Activated T-cell treated with anti-CD3 and anti-CD28 coated beads for 24 hours (primary cell): ENCODE data around the gene MACROD2.

Experiments
- DNase-seq: peaks from one replicate; pipeline ENCODE4 v3.0.0-alpha.2; 2020; ENCODE audit warnings: low read depth

The MACROD2 gene

DNA sequence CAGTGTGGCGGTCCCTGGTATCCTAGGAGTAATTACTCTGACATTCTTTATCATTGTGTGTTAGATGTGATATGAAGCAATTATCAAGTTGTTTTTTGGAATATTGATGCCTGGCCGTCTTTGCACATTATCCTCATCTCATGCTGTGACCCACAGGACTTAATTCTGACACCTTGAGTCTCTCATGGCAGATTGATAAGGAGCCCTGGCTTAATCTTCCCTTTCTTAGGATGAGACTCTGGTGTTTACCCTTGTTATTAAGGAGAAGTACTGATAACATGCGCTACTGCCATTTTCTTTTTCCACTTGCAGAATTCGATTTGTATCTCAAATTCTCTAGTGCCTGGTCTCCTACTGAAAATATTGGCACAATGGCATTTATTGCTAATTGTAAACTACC, 1597.8 kb downstream of the MACROD2 start:
- no peak for DNase-seq

DNA sequence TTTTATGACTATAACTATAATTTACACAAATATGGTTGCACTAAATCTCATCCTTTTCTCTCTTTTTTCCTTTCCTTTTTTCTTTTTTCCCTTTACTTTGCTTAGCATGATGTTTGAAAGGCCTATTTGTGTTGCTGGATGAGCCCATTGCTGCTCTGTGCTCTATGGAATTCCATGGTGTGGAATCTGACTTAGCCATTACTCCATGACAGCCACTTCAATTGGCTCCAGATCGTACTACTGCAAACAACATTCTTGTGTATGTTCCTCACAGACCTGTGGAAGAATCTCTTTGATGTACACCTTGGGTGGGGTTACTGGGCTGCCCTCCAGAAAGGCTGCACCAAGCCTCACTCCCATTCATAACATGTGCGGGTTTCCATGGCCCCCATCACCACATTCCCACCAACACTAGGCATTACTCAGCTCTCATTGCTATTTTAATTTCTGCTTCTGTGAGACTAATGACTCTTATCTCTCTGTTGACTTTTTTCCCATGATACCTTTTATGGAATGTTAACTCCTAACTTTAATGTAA, 1598.9 kb downstream of the MACROD2 start:
- DNase-seq = no peak

DNA sequence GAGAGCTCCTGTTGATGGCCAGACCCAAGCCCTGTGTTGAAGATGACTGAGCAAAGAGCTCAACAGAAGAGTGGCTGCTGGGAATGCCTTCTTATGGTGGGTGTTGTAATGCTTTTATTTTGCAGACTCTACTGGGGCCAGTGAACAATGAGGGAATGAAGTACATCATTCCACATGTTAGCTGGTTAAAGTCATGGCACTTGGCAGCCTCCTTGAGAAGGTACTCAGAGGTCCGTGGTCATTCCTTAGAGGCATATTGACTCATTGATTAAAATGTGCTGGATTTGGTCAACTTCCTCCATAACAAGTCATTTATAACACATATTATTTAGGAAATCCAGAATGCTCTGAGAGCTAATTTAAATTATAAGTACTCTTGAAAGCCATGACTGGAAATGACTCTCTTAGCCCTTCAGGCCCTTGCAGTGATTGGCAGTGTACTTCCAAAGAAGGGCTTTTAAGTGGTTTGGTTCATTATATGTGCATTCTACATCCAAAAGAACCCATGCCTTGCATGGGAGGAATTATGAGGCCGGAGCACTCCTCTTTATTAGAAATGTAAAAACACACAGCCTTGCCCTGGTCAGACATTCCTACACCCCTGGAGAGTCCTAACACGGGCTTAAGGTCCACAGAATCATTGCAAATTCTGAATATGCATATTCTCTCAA, 1601.0 kb downstream of the MACROD2 start:
- DNase-seq = no peak

DNA sequence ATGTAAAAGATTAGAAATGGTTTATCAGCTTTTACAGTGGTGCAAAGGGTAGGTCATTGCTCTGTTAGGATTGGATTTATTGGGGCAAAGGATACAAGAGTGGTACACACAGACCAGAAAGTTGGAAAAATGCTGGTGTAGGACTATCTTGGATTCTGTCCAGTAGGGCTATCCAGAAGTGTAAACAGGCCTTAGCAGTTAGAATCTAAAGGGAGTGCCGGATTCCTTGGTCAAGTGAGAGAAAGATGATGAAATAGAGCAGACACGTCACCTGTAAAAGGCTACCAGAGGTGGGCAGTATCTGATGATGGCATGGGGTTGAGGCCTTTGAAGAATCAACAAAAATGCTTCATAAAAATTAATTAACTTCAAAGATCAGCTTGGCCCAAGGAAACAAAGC, 1602.0 kb downstream of the MACROD2 start:
- DNase-seq = no peak

DNA sequence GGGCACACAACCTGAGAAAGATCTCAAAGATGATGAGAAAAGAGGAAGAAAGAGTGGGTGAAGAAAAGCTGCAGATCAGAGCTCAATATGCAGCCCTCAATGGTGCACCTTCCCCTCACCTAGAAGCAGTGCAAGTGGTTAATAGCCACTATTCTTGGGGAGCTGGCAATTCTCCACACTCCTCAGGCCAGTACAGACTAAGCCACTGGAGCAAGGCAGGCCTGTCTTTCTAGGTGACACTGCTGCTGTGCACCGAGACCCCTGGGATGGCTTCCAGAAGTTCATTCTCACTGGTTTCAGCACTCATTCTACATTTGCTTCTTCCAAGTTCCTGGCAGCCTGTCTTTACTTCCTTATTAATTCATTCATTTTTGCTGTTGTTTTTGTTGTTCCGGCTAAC, 1604.6 kb downstream of the MACROD2 start:
- no peak for DNase-seq

DNA sequence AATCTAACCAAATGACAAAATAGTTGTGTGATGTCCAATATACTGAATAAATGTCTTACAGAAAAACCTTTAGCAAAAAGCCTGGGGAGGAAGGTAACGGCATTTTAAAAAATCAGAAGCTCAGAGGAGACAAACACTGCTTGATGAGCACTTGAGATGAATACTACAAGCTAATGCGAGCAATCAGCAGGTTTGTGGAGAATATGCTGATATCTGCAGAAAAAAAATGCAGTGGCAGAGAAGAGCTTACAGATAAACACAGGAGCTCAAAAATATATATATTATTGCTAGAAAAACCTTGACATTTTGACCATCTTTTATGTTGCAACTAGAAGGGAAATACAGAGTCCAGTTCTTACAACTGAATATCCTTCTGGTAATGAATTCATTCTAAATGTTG, 1605.2 kb downstream of the MACROD2 start:
- no peak for DNase-seq

DNA sequence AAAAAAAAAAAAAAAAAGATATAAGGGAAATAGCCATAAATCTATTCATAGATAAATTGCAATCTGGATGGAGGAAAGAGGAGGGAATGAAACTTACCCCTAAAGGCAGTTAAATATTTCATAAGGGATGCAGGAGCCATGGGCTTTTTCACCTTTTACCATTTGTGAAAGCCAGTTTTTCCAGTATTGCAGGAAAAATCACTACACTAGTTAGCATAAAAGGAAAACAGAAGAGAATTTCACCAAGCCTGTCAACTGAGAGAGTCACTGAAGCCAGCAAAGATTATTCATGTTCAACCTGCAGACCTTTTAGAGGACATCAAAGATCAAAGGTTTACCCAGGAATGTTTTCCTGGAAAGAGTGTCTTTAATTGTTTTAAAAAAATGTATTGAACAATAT, 1608.2 kb downstream of the MACROD2 start:
- no peak for DNase-seq

DNA sequence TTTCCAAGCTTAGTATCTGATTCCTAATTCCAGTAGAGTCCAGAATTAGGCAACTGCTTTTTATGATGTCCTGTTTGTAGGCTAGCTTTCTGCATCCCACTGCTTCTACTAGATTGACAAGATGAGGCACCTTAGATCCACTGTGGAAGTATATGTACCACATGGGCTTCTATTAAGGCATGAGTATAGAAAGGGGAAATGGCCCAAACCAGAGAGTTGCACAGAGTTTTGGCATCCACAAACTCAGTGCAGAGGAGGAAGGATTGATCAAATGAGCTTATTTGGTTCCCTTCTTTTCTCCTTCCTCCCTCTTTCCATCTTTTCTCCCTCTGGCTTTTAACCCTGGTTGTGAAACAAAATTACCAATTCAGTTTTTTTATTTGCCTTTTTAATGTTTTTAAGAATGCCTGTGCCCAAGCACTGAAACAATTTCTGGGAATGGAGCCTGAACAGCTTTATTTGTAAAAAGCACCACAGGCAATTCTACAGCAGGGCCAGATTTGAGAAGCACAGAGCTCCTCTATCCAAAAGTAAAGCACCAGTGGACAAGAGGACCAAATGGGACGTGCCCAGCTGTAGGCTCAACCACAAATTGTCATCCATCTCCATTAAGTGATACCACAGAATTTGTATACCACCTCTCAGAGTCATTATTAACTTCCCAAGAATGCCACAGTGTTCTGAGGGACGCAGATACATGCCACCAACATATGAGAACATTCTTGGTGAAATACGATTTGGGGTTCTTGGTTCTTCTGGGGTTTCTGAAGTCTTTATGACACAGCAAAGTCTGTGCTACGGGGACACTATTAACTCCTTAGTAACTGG, 1608.9 kb downstream of the MACROD2 start:
- DNase-seq = no peak

DNA sequence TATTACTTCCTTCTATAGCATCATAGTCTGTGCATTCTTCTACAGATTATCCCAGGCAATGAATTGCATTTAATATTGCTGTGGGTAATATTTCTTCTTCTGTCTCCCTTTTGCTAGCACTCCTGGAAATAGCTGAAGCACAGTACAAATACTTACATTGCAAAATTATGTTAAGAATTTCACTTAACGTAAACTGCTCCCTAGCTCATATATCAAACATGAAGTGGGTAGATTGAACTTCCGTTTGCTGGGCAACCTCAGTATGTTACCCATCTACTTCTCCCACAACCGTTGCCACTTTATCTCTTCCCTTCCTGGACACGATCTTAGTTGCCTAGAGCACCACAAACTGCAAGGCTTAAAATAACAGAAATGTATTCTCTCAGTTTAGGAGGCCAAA, 1614.6 kb downstream of the MACROD2 start:
- DNase-seq = no peak

DNA sequence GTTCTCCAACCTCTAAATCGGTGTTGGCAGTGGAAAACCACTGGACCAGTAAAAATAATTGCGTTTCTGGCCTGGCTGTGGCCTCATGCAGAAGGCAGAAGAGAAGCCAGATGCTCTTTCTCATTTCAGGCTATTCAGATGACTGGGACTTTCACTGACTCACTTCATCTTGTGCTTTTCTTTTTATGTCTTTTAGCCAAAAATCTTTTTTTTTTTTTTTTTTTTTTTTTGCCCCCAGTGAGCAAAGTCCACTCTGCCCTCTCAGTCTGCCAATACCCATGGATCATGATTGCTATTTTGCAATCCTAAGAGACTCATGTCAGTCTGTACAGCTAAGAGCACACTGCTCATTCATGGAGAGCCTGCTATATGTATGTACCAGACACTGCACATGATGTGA, 1615.5 kb downstream of the MACROD2 start:
- DNase-seq = no peak

DNA sequence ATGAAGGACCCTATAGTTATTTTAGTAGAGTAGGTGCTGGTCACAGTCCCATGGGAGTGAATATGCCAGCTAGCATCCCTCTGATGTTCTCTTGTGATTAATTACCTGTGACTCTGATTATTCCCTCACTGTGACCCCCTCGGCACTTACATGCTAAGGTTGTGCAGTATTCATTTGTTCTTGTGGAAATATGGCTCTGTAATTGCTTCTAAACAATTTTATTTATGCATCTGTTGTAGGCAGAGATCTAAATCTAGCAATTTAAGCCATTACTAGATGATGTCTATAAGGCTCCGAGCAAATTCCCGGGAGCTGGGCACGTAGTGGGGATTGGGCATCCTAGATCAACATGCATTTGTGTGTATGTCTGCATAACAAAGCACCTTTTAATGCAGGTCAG, 1616.2 kb downstream of the MACROD2 start:
- no peak for DNase-seq

DNA sequence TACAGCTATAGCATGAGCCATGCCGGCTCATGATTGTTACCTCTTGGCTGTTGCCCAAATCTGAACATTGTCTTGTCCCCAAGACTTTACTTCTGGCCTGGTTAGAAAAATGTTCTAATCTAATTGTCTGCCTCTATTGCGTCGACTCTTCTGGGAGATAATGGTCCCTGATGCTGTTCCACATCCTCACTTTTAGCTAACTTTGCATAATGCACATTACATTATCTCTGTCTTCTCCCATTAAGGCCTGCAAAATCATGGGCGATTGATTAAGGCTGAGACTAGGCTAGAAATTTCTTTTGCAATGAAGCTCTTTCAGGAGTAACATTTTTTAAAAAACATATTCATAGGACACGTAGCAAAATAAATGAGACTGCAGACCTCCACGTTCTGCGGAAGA, 1616.9 kb downstream of the MACROD2 start:
- DNase-seq = no peak

DNA sequence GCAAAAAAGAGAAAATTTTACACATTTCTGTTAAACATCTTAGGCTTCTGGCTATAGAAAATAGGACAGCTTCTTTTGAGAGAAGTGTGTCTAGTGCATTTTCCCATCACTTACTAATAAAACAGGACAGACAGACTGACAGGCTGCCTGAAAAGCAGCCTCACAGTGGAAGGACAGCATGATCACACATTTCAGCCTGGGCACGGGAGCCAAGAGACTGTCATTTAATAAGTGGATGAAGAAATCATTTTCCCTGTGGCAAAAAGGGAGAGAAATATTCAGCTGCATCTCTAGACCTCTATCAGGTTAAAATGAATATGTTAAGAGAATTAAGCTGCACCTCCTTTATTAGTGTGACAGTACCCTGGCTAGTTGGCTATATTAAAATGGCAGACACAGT, 1617.5 kb downstream of the MACROD2 start:
- DNase-seq = no peak

DNA sequence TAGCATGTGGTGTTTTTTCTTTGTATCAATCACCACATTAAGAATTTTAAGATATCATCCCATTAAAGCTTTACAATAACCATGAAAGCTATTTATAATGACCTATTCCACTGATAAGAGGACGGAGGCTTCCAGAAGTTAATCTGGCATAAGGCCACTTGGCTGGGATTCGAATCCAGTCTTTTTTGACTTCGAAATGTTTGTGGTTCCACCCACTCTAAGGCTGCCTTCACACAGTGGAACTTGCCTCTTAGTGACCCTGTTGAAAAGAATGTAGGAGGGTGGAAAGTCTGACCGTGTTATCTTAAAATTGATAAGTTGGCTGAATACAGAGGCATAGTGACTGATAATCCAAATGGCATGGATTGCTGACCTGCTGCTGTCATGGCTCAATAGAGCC, 1618.2 kb downstream of the MACROD2 start:
- DNase-seq = no peak

DNA sequence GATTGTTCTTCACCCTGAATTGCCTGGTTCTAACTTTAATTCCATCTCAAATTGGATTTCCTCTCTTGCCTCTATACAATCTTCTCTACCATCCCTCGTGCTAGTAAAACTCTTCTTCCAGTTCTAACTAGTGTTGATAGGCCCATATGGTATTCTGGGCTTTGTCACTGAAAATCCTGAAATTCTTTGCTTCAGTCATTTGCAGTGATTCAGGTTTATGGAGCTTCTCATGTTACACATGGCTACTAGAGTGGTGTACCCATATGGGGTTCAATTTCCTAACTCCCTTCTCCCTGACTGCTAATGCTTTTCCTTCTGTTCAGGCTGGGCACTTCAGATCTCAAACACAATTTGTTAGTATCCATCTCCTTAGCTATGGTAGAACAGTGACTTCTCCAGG, 1621.3 kb downstream of the MACROD2 start:
- no peak for DNase-seq

DNA sequence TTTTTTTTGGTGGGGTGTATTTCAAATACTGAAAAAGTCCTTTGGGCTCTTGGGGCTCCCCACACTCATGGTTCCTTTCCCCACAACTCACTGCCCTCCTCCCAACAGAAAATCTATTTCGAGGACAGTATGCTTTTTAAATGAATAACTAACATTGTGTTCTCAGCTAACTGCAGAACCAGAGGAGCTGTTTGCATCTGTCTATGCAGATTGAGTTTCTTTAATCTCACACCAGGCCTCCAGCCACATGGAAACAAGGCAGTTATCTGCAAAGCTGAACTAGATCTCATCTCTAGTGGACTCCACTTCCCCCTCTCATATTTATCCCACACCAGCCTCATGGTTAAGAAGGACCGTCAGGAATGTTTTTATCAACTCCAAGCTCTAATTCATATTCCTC, 1622.8 kb downstream of the MACROD2 start:
- no peak for DNase-seq

DNA sequence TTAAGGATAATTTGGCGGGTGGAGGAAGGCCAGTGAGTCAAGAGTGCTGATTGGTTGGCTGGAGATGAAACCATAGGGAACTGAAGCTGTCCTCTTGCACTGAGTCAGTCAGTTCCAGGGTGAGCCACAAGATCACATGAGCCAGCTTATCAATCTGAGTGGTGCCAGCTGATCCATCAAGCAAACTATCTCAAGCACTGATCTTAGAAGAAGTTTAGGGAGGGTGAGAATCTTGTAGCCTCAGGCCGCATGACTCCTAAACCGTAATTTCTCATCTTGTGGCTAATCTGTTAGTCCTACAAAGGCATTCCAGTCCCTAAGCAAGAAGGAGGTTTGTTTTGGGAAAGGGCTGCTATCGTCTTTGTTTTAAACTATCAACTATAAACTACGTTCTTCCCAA, 1623.6 kb downstream of the MACROD2 start:
- no peak for DNase-seq

DNA sequence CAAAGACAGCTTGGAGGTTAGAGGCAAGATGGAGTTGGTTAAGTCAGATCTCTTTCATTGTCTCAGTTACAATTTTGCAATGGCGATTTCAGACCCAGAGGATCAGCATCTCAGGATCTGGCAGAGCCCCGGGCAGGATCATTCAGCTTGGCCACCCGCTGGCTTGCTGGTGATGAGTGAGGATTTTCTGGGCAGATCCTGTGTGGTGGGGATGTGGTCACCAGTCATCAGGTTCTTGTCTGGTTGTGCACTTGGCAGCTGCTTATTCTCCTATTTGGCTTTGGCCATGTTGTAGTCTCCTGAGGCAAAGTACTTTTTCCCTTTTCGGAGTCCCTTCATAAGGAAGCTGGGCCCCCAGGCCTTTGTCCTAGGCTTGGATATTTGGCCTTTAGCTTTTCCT, 1624.0 kb downstream of the MACROD2 start:
- DNase-seq = no peak

DNA sequence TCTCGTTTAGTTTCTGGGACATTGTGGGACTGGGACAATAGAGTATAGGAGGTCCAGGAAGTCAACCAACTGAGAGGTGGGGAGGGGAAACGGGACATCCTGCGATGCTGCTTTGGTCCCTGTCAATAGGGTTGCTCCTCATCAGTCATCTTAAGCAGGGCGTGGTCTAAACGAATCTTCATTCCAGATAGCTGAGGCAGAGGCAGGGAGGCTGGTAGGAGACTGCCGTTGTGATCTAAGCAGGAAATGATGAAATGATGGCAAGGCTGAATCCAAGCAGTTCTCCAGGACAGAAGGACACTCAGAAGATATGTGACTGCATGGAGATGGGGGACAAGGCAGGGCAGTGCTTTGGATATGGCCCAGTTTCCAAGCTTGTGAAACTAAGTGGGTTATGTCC, 1624.5 kb downstream of the MACROD2 start:
- no peak for DNase-seq

DNA sequence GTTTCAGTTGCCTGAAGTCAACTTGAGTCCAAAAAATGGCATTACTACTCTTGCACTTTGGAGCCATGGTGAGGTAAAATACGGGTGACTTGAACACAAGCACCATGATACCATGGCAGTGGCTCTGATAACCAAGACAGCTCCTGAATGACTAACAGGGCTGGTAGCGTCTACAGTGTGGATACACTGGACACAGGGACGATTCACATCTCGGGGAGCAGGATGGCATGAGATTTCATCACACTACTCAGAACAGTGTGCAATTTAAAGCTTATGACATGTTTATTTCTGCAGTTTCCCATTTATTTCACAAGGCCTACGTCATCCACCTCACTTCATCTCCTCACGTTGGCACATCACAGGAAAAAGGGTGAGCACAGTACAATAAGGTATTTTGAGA, 1627.1 kb downstream of the MACROD2 start:
- no peak for DNase-seq

DNA sequence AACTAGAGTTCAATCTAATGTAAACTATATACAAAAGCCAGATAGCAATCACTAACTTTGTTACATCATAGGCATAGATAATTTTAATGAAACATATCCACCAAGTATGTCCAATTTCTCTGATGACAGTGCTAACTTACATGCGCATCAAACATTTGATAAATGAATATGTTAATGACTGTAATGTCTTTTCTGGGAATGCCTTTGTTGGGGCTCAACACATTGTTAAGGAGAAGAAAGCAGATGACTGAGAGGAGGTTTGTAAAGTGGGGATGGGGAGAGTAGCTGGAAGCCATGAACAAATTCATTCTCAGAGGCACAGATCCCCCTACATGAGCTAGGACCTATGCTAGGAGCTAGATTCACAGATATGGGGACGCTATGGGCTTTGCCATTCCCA, 1627.9 kb downstream of the MACROD2 start:
- DNase-seq = no peak

DNA sequence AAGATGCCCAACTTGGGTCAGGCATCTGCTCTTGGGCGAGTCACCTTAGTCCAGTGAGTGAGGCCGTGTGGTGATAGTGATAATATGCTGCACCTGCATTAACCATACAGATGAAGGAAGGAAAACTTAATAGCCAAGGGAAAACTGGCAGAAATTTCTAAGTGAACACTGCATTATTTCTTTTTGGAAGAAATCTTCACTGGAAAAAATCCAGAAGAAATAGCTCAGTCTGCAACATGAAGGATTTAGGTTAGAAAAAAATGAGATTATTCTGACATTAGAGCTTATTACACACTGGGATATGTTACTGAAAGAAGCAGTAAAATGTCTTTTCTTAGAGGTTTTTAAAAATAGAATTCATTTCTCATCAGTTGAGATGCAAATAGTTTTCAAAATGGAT, 1630.7 kb downstream of the MACROD2 start:
- no peak for DNase-seq

DNA sequence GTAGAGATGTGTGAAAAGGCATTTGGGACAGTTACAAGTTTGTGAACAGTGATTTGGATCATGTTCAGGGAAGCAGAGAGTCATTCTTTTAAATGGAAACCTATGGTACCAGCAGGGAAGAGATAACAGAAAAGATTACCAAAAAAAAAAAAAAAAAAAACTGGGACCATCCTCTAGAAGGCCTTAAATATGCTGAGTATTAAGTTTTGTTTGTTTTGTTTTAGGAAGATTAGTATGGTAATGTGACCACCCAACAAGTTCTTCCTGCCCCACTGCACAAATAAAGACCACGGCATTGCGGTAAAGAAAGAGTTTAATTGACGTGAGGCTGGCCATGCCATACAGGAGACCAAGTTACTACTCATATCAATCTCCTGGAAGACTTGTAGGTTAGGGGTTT, 1631.8 kb downstream of the MACROD2 start:
- no peak for DNase-seq

DNA sequence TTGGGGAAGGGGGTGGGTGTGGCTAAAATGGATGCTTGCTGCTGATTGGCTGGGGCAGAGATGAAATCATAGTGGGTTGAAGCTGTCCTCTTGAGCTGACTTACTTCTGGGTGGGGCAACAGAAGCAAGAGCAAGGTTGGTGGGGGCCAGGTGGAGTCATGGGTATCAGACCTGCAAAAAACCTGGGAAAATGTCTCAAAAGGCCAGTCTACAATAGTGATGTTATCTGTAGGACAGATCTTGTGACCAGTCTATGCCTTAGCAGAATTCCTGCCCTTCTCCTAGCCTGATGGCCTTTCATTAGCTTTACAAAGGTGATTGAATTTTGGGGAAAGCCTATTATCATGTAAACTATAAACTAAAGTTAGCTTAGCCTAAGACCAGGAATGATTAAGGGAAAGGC, 1632.2 kb downstream of the MACROD2 start:
- no peak for DNase-seq
